Fibroblast of pulmonary artery (primary cell): ENCODE results near the gene ABCG1.

Source experiments
- DNase-seq: peaks from one replicate; pipeline ENCODE4 v3.0.0-alpha.2; 2010; ENCODE audit warnings: low read depth
- H3K4me3 ChIP-seq: replicated peaks from 2 replicates; pipeline ENCODE4 v1.5.1; 2011; ENCODE audit warnings: low read depth, mild to moderate bottlenecking, control low read depth, low read length, moderate library complexity
- CTCF ChIP-seq: IDR thresholded peaks from 2 replicates; pipeline ENCODE4 v1.5.1; 2011; ENCODE audit warnings: mild to moderate bottlenecking, control low read depth, low read length, inconsistent platforms; ENCODE audit errors: missing control alignments

Gene ABCG1

GRCh38 chr21:42271065-42271464 lies 52.1 kb downstream of the ABCG1 start:
- no peak for DNase-seq
- no peak overlapping the region for H3K4me3 ChIP-seq
- TF ChIP-seq CTCF = no peak

GRCh38 chr21:42272109-42272962 lies 53.4 kb downstream of the ABCG1 start:
- TF ChIP-seq CTCF = no peak
- H3K4me3 ChIP-seq = no peak overlapping the region
- DNase-seq = no peak

GRCh38 chr21:42272984-42273600 lies 54.2 kb downstream of the ABCG1 start:
- no peak overlapping the region for H3K4me3 ChIP-seq
- DNase-seq = no peak
- no peak for TF ChIP-seq CTCF

- TF ChIP-seq CTCF = no peak
- DNase-seq = no peak
- no peak overlapping the region for H3K4me3 ChIP-seq
Observed at GRCh38 chr21:42276076-42276475, 57.1 kb downstream of the ABCG1 start.

- H3K4me3 ChIP-seq = no peak overlapping the region
- no peak for DNase-seq
- peak; percentile 19 for TF ChIP-seq CTCF
Observed at GRCh38 chr21:42276526-42277154, 57.7 kb downstream of the ABCG1 start.

GRCh38 chr21:42277593-42277992 lies 58.7 kb downstream of the ABCG1 start:
- no peak overlapping the region for H3K4me3 ChIP-seq
- DNase-seq = no peak
- TF ChIP-seq CTCF = no peak
